CD4-positive, alpha-beta T cell (primary cell): ENCODE measurements around the gene WWOX. TPM values are rescaled to one million over a fixed set of nuclear protein-coding genes. Genes with fewer than 3 reads are reported as not detected.

Experiments
- ATAC-seq: fragments of 200-7000 bp; cut with Tn5 transposase; one replicate; pipeline ENCODE4 v1.10.0; 2022; ENCODE audit warnings: mild to moderate bottlenecking; ENCODE audit not compliant: poor library complexity
- CTCF ChIA-PET: fragments of 350-600 bp; sonication (Branson Sonifier 250); formaldehyde crosslinking; loops from one replicate; lab custom pipeline; 2021; ENCODE audit warnings: antibody characterized with exemption, inconsistent platforms; lab: Charles Lee
- POLR2A ChIA-PET: fragments of 350-600 bp; sonication (Branson Sonifier 250); formaldehyde crosslinking; loops from one replicate; lab custom pipeline; 2021; ENCODE audit warnings: antibody characterized with exemption, inconsistent platforms; lab: Charles Lee
- DNase-seq, 14 experiments: peaks; one replicate each; pipeline ENCODE4 v3.0.0-alpha.2; 2013 to 2020; ENCODE audit warnings: mixed read lengths in 2 of 14
- H3K27ac ChIP-seq, 2 donors: one replicate each; pipeline versions ENCODE4 v1.5.1 to v1.7.0; 2013; ENCODE audit warnings: low read length in 2 of 2, low read depth in 1 of 2, mild to moderate bottlenecking in 1 of 2
- H3K27me3 ChIP-seq, 2 experiments: 1 replicate in 1 of 2; 2 replicates in 1 of 2; pipeline versions ENCODE4 v1.6.1 to v1.7.0; 2013; ENCODE audit warnings: low read length in 2 of 2, control low read depth in 1 of 2, mild to moderate bottlenecking in 1 of 2, moderate library complexity in 1 of 2; ENCODE audit not compliant: insufficient read depth in 2 of 2, control insufficient read depth in 1 of 2
- H3K36me3 ChIP-seq: one replicate; pipeline ENCODE4 v1.6.1; 2013; ENCODE audit warnings: low read length, control low read depth; ENCODE audit not compliant: insufficient read depth
- H3K4me1 ChIP-seq: one replicate; pipeline ENCODE4 v1.6.1; 2013; ENCODE audit warnings: low read length, control low read depth; ENCODE audit not compliant: insufficient read depth
- H3K4me3 ChIP-seq: one replicate; pipeline ENCODE4 v1.5.1; 2013; ENCODE audit warnings: mild to moderate bottlenecking, low read length, moderate library complexity
- H3K9me3 ChIP-seq, 2 experiments: 1 replicate in 1 of 2; 2 replicates in 1 of 2; pipeline versions ENCODE4 v1.6.1 to v1.7.0; 2013; ENCODE audit warnings: low read length in 2 of 2, mild to moderate bottlenecking in 2 of 2, control low read depth in 1 of 2, moderate library complexity in 1 of 2; ENCODE audit not compliant: control insufficient read depth in 1 of 2, insufficient read depth in 1 of 2
- H3K27ac Mint-ChIP-seq: one replicate; pipeline ENCODE4 v1.8.0; 2020; ENCODE audit warnings: mixed read lengths
- H3K27me3 Mint-ChIP-seq: one replicate; pipeline ENCODE4 v1.8.0; 2021; ENCODE audit warnings: mixed read lengths
- H3K36me3 Mint-ChIP-seq: one replicate; pipeline ENCODE4 v1.8.0; 2021; ENCODE audit warnings: low read depth, mixed read lengths
- H3K4me1 Mint-ChIP-seq: one replicate; pipeline ENCODE4 v1.8.0; 2021; ENCODE audit warnings: low read depth, mixed read lengths
- H3K4me3 Mint-ChIP-seq: one replicate; pipeline ENCODE4 v1.8.0; 2020; ENCODE audit warnings: mild to moderate bottlenecking, mixed read lengths
- H3K9me3 Mint-ChIP-seq: one replicate; pipeline ENCODE4 v1.8.0; 2020; ENCODE audit warnings: mixed read lengths
- CTCF ChIP-seq: fragments of 200-600 bp; IDR thresholded peaks from one replicate; pipeline ENCODE4 v1.8.0; 2022; ENCODE audit warnings: antibody characterized with exemption, mild to moderate bottlenecking
- intact Hi-C, 2 experiments: fragments of 100-400 bp; cut with DNase I in 1 of 2; cut with micrococcal nuclease in 1 of 2; formaldehyde crosslinking; loops; one replicate each; pipeline versions ENCODE4 v1.15.1 to v1.9.0; 2023 to 2025; cut with DNase I, micrococcal nuclease
- total RNA-seq, 174 experiments: library from RNA in 2 of 174; stranded (reverse) in 2 of 174; gene quantifications; one replicate each; pipeline ENCODE4 v1.2.3 and lab custom pipeline; 2021 to 2026

Gene WWOX
- total RNA-seq, 2 experiments from 2014 or later = 19.3 to 21.7 TPM

- no peaks in the 10 kb centered on the region for H3K27me3 ChIP-seq
- intact Hi-C loops = loop anchor here in 1 of 2 experiments (2.0 kb wide), 1 partner anchor 266 kb away; no protein-coding TSS in a partner anchor
- CTCF ChIA-PET = no interaction called here
- DNase-seq (no peak), ATAC-seq (no peak)
- Mint-ChIP-seq H3K4me1 (no peaks in the 10 kb centered on the region), H3K9me3 (no peaks in the 10 kb centered on the region), H3K4me3 (no peak overlapping the region), H3K36me3 (no peaks in the 10 kb centered on the region), H3K27me3 (no peaks in the 10 kb centered on the region), H3K27ac (no peak overlapping the region)
- H3K36me3 ChIP-seq = no peaks in the 10 kb centered on the region
- TF ChIP-seq CTCF = no peak
- H3K4me3 ChIP-seq = no peak overlapping the region
- no peaks in the 10 kb centered on the region for H3K9me3 ChIP-seq
- POLR2A ChIA-PET = interaction anchor here (0.9 kb wide), 1 partner anchor 1097 kb away, joined by 3 read pairs; no protein-coding TSS in a partner anchor
- no peaks in the 10 kb centered on the region for H3K4me1 ChIP-seq
- H3K27ac ChIP-seq = no peak overlapping the region
Observed at GRCh38 chr16:78505036-78505435, 405.6 kb downstream of the WWOX start.

DNA sequence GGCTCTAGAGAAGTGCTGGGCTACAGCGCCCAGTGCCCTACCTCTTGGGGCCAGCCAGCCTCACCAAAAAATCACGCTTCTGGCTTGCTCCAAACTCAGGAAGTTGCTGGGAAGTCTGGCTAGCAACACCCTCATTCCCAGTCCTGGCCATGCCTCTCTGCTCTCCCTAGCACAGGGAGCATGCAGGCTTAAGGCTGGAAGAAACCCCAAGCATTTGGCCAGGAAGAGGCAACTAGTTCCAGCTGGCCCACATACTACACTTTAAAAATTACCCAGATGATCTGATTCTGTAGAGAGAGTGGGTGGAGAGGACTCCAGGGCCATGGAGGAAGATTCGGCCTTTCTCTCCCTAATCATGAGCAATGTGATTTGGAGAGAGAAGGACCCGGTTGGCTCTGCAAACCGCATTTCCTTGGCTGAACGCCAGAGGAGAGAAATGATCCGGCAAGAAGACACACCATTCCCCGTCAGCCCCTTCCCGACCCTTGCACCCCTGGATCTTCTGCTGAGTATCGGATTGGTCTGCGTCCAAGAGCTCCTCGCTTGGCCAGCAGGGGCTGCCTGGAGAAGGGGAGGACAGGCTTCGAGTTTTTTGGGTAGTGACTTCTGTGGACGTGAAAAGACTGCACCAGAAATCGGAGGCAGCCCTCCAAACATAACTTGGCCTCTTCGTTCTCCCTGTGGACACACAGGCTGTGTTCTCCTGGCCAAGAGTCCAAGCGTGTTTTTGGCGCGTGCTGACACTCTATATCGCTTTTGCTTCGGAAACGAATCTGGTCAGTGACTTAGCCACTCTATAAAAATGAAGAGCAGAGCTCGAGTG lies 406.3 kb downstream of the WWOX start:
- CTCF ChIA-PET = no interaction called here
- POLR2A ChIA-PET = interaction anchor here (0.9 kb wide), 1 partner anchor 1096 kb away, joined by 3 read pairs; no protein-coding TSS in a partner anchor
- no peak for ATAC-seq

More for the DNA sequence above, 406.3 kb downstream of the WWOX start:
- Histone ChIP-seq H3K4me3 (no peak overlapping the region), H3K9me3 (no peaks in the 10 kb centered on the region), H3K27ac (no peak overlapping the region), H3K27me3 (no peaks in the 10 kb centered on the region), H3K4me1 (no peaks in the 10 kb centered on the region), H3K36me3 (no peaks in the 10 kb centered on the region)
- Mint-ChIP-seq H3K27me3 (no peaks in the 10 kb centered on the region), H3K9me3 (no peaks in the 10 kb centered on the region), H3K4me3 (no peak overlapping the region), H3K27ac (no peak overlapping the region), H3K36me3 (no peaks in the 10 kb centered on the region), H3K4me1 (no peaks in the 10 kb centered on the region)
- no peak for DNase-seq
- no peak for TF ChIP-seq CTCF
- intact Hi-C loops = loop anchor here in 1 of 2 experiments (2.0 kb wide), 1 partner anchor 265 kb away; no protein-coding TSS in a partner anchor
